SH-SY5Y (cell line): ENCODE data around the gene MAN1C1.

Experiments used
- GATA2 ChIP-seq: IDR thresholded peaks from 2 replicates; pipeline ENCODE4 v1.6.1; 2011; ENCODE audit warnings: mild to moderate bottlenecking, low read depth, low read length
- GATA3 ChIP-seq: IDR thresholded peaks from 2 replicates; pipeline ENCODE4 v1.6.1; 2011; ENCODE audit warnings: low read depth, mild to moderate bottlenecking, low read length, moderate library complexity

- TF ChIP-seq GATA2 (no peak), GATA3 (no peak)
Observed at GRCh38 chr1:25622531-25622930, 5.9 kb downstream of the MAN1C1 start.
